Gastrocnemius medialis (tissue), 4 donors: Measurements from ENCODE around the gene BCAP31. TPM values are rescaled to one million over a fixed set of nuclear protein-coding genes. Genes with fewer than 3 reads are reported as not detected.
A peak's percentile ranks its signal among the peaks of the same experiment; 100 is the strongest.

Source experiments
- ATAC-seq, 2 donors: fragments of 150-250 bp; one replicate each; pipeline ENCODE4 v1.9.1; 2016
- DNase-seq, 2 donors: peaks; one replicate each; pipeline ENCODE4 v3.0.0-alpha.2; 2019
- H3K27ac ChIP-seq, 4 donors: fragments of 200-600 bp; sonication (generic); 1 replicate in 1 of 4; 2 replicates in 3 of 4; pipeline ENCODE4 v1.5.1; 2016 to 2018; ENCODE audit warnings: mild to moderate bottlenecking in 2 of 4, moderate library complexity in 1 of 4
- H3K27me3 ChIP-seq, 3 donors: fragments of 200-600 bp; sonication (generic) in 2 of 3; 1 replicate in 1 of 3; 2 replicates in 2 of 3; pipeline versions ENCODE4 v1.5.1 to v1.6.0; 2016 to 2019; ENCODE audit warnings: mild to moderate bottlenecking in 1 of 3, moderate library complexity in 1 of 3
- H3K36me3 ChIP-seq, 2 donors: fragments of 200-600 bp; sonication (generic) in 1 of 2; one replicate each; pipeline ENCODE4 v1.5.1; 2017 to 2018
- H3K4me1 ChIP-seq, 2 donors: fragments of 200-600 bp; sonication (generic) in 1 of 2; one replicate each; pipeline ENCODE4 v1.5.1; 2016 to 2017; ENCODE audit warnings: mild to moderate bottlenecking in 2 of 2
- H3K4me3 ChIP-seq, 4 donors: fragments of 200-600 bp; sonication (generic) in 3 of 4; 1 replicate in 1 of 4; 2 replicates in 3 of 4; pipeline ENCODE4 v1.5.1; 2016 to 2019; ENCODE audit warnings: mild to moderate bottlenecking in 2 of 4
- H3K9me3 ChIP-seq, 3 donors: fragments of 200-600 bp; sonication (generic) in 2 of 3; 1 replicate in 1 of 3; 2 replicates in 2 of 3; pipeline ENCODE4 v1.5.1; 2016 to 2019
- POLR2A ChIP-seq, 2 donors: fragments of 450-650 bp; IDR thresholded peaks; one replicate each; pipeline ENCODE4 v1.6.1; 2017; ENCODE audit warnings: antibody characterized with exemption in 2 of 2, mild to moderate bottlenecking in 2 of 2, moderate library complexity in 2 of 2
- in situ Hi-C, 4 donors: fragments of 200-750 bp; cut with MboI; loops; one replicate each; pipeline versions ENCODE4 v1.15.0 to v1.8.0; 2017; ENCODE audit warnings: low sequenced_read_pairs in 4 of 4
- intact Hi-C: fragments of 100-400 bp; cut with DNase I; formaldehyde crosslinking; loops from one replicate; pipeline ENCODE4 v1.15.1; 2023; ENCODE audit warnings: low total_unique reads
- total RNA-seq, 4 donors: library from RNA; depleted of rRNA; stranded (reverse); fragments of >200 nt; gene quantifications; one replicate each; pipeline versions ENCODE4 v1.1.0 to v1.2.3, GENCODE V29; 2016
- TF ChIP-seq, protein P1 (sequence below), 5 experiments: fragments of 450-650 bp in 3 of 5; fragments of 200-600 bp in 2 of 5; sonication (generic) in 2 of 5; IDR thresholded peaks in 4 of 5; conservative IDR thresholded peaks in 1 of 5; 1 replicate in 4 of 5; 2 replicates in 1 of 5; pipeline ENCODE4 v1.5.1; 2016 to 2019; ENCODE audit warnings: antibody characterized with exemption in 5 of 5, mild to moderate bottlenecking in 3 of 5, moderate library complexity in 3 of 5

Gene BCAP31
- 10 to 100 TPM; 41.5 to 91.9 (median 48.3) TPM for total RNA-seq

DNA sequence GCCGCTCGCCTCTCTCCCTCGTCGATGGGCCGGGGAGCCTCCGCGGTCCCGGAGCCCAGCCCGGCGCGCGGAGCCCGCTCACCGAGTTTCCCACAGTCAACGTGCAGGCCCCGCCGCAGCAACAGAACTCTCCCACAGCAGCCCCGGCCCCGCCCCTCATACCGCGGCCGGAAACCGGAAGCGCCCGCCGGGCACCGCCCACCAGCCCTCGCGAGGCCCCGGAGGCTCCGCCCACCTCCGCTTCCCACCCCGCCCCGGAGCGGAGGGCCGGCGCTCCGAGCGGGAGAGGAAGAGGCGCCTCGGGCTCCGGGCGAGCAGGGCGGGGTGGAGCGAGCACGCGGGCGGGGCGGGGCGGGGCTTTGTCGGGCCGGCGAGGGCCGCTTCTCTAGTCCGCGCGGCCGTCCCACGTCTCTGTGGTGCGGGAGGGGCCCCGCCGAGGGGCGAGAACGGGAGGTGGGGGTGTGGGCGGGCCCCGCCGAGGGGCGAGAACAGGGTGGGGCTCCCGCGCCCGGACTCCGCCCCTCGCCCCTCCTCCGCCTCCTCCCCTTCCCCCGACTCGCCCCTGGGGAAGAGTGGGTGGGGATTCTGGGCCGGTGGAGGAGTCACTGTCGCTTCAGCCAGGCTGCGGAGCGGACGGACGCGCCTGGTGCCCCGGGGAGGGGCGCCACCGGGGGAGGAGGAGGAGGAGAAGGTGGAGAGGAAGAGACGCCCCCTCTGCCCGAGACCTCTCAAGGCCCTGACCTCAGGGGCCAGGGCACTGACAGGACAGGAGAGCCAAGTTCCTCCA is at the start of gene BCAP31, which contains the start of gene ABCD1:
BCAP31 (minus strand) TSS at position 136 of the 787 bp plus-strand sequence. CDS start 1,143 bp downstream, outside the sequence.
ABCD1 (plus strand) TSS at position 605 of the 787 bp plus-strand sequence. CDS start 411 bp downstream, outside the sequence.
- H3K27ac ChIP-seq: peak within 1 kb of the TSS; percentile 89 to 95 (median 92)
- peaks cover 31 to 48% of the 10 kb centered on the region in 2 donors for H3K4me1 ChIP-seq
- peak within 1 kb of the TSS; percentile 66 to 75 (median 66) for H3K4me3 ChIP-seq
- H3K9me3 ChIP-seq: no peaks in the 10 kb centered on the region
- TF ChIP-seq POLR2A (IDR thresholded peaks at IDR 0.05): peak; percentile 80 to 88
- TF ChIP-seq, protein P1, sequence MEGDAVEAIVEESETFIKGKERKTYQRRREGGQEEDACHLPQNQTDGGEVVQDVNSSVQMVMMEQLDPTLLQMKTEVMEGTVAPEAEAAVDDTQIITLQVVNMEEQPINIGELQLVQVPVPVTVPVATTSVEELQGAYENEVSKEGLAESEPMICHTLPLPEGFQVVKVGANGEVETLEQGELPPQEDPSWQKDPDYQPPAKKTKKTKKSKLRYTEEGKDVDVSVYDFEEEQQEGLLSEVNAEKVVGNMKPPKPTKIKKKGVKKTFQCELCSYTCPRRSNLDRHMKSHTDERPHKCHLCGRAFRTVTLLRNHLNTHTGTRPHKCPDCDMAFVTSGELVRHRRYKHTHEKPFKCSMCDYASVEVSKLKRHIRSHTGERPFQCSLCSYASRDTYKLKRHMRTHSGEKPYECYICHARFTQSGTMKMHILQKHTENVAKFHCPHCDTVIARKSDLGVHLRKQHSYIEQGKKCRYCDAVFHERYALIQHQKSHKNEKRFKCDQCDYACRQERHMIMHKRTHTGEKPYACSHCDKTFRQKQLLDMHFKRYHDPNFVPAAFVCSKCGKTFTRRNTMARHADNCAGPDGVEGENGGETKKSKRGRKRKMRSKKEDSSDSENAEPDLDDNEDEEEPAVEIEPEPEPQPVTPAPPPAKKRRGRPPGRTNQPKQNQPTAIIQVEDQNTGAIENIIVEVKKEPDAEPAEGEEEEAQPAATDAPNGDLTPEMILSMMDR (IDR thresholded peaks at IDR 0.05 in 4 of 5, conservative IDR thresholded peaks at IDR 0.05 in 1 of 5): no peak
- ATAC-seq (peak; percentile 56 to 68), DNase-seq (peak; percentile 84 to 86)
- in situ Hi-C loops (no loop called here), intact Hi-C loops (loop anchor here (1.0 to 5.0 kb wide), 3 partner anchors 37 to 127 kb away; partner anchors contain the start of genes CCNQ, IDH3G, SLC6A8 and SSR4)
- peaks cover 0 to 21% of the 10 kb centered on the region in 2 donors for H3K36me3 ChIP-seq
- H3K27me3 ChIP-seq: no peaks in the 10 kb centered on the region

DNA sequence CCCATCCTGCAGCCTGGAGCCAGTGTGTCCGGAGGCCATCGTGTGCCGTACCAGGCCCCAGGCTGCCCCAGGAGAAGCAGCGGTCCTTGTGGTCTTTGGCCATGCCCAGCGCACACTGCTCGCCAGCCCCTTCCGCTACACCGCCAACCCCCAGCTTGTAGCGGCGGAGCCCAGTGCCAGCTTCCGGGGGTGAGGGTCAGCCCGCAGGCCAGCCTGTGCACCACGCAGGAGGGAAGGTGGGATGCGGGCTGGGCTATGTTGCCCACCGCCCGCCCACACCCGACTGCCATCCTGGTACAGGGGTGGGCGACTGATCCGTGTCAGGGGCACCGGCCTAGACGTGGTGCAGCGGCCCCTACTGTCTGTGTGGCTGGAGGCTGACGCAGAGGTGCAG is 49.0 kb upstream of the BCAP31 start:
- DNase-seq: no peak

GRCh38 chrX:153772316-153773217 is 48.4 kb upstream of the BCAP31 start:
- intact Hi-C loops: no loop called here
- no peak for TF ChIP-seq POLR2A (IDR thresholded peaks at IDR 0.05)
- TF ChIP-seq, protein P1 (IDR thresholded peaks at IDR 0.05 in 4 of 5, conservative IDR thresholded peaks at IDR 0.05 in 1 of 5): no peak

More for the DNA sequence above, 49.0 kb upstream of the BCAP31 start:
- no peak for ATAC-seq
- no peaks in the 10 kb centered on the region for H3K27me3 ChIP-seq
- no peak overlapping the region for H3K27ac ChIP-seq
- no peak overlapping the region for H3K4me3 ChIP-seq
- no peaks in the 10 kb centered on the region for H3K4me1 ChIP-seq
- TF ChIP-seq, protein P1 (IDR thresholded peaks at IDR 0.05 in 4 of 5, conservative IDR thresholded peaks at IDR 0.05 in 1 of 5): no peak
- no peak for TF ChIP-seq POLR2A (IDR thresholded peaks at IDR 0.05)
- H3K36me3 ChIP-seq: no peaks in the 10 kb centered on the region
- intact Hi-C loops (no loop called here), in situ Hi-C loops (no loop called here)
- H3K9me3 ChIP-seq: no peaks in the 10 kb centered on the region

DNA sequence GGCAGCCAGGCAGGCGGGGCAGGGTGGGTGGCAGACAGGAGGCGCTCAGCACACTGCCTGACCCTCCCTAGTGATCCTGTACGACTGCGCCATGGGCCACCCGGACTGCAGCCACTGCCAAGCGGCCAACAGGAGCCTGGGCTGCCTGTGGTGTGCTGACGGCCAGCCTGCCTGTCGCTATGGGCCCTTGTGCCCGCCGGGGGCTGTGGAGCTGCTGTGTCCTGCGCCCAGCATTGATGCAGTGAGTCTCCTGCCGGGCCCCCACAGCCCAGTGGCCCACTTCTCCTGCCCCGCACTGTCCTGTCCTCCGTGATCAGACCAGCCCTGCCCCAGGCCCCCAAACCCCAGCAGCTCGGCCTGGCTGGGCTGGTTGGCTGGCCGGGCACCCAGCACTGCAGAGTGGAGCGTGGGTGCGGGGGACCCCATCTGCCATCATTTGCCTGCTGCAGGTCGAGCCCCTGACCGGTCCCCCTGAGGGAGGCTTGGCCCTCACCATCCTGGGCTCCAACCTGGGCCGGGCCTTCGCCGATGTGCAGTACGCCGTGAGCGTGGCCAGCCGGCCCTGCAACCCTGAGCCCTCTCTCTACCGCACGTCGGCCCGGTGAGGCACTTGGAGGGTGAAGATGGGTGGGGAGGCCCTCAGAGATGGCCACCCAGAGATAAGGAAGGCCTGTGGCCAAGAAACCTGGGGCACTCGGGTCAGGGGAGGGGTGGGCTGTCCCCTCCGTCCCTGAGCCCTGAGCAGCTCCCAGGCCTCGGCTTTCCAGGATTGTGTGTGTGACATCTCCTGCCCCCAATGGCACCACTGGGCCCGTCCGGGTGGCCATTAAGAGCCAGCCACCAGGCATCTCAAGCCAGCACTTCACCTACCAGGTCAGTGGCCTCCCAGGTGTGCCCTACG is 47.5 kb upstream of the BCAP31 start:
- in situ Hi-C loops: no loop called here
- H3K27me3 ChIP-seq: no peaks in the 10 kb centered on the region
- H3K4me3 ChIP-seq: no peak overlapping the region
- no peaks in the 10 kb centered on the region for H3K4me1 ChIP-seq
- H3K9me3 ChIP-seq: no peaks in the 10 kb centered on the region
- TF ChIP-seq, protein P1 (IDR thresholded peaks at IDR 0.05 in 4 of 5, conservative IDR thresholded peaks at IDR 0.05 in 1 of 5): no peak
- no peak for TF ChIP-seq POLR2A (IDR thresholded peaks at IDR 0.05)
- H3K27ac ChIP-seq: no peak overlapping the region
- intact Hi-C loops: no loop called here
- ATAC-seq (no peak), DNase-seq (peak in 1 of 2 donors; percentile 1)
- H3K36me3 ChIP-seq: no peaks in the 10 kb centered on the region

More at GRCh38 chrX:153772316-153773217, 48.4 kb upstream of the BCAP31 start:
- Histone ChIP-seq H3K27ac (no peak overlapping the region), H3K27me3 (no peaks in the 10 kb centered on the region), H3K4me3 (no peak overlapping the region), H3K4me1 (no peaks in the 10 kb centered on the region), H3K36me3 (no peaks in the 10 kb centered on the region), H3K9me3 (no peaks in the 10 kb centered on the region)
- in situ Hi-C loops: no loop called here
- no peak for ATAC-seq
- peak in 1 of 2 donors; percentile 2 for DNase-seq
